Neural cell (in vitro differentiated cells): ENCODE data around the gene ACTR10. TPM values are rescaled to one million over a fixed set of nuclear protein-coding genes. Genes with fewer than 3 reads are reported as not detected.

Experiments
- H2AFZ ChIP-seq: fragments of 200-600, 300-800 bp; sonication (generic), shearing (Covaris generic); 2 replicates; pipeline ENCODE4 v1.6.0; 2014; ENCODE audit warnings: low read depth, mild to moderate bottlenecking, antibody characterized with exemption, low read length, moderate library complexity
- H3F3A ChIP-seq: fragments of 200-600 bp; shearing (Covaris generic); 2 replicates; pipeline ENCODE4 v1.6.1; 2016; ENCODE audit warnings: mild to moderate bottlenecking, moderate library complexity, mixed read lengths, antibody characterized with exemption, low read length; ENCODE audit not compliant: insufficient read depth, poor library complexity, severe bottlenecking
- H3K27ac ChIP-seq: fragments of 200-600, 300-800 bp; sonication (generic), shearing (Covaris generic); 2 replicates; pipeline ENCODE4 v1.5.1; 2014; ENCODE audit warnings: mild to moderate bottlenecking, low read length, moderate library complexity
- H3K27me3 ChIP-seq: fragments of 300-800, 200-600 bp; sonication (generic), shearing (Covaris generic); 2 replicates; pipeline ENCODE4 v1.6.0; 2014; ENCODE audit warnings: mild to moderate bottlenecking, low read depth, low read length, moderate library complexity; ENCODE audit not compliant: insufficient read depth
- H3K36me3 ChIP-seq: fragments of 300-800, 200-600 bp; sonication (generic), shearing (Covaris generic); 2 replicates; pipeline ENCODE4 v1.5.1; 2014; ENCODE audit warnings: mild to moderate bottlenecking, antibody characterized with exemption, low read length, moderate library complexity; ENCODE audit not compliant: insufficient read depth
- H3K4me2 ChIP-seq: fragments of 300-800, 200-600 bp; sonication (generic), shearing (Covaris generic); 2 replicates; pipeline ENCODE4 v1.6.0; 2014; ENCODE audit warnings: mild to moderate bottlenecking, low read length
- H3K4me3 ChIP-seq: fragments of 300-800, 200-600 bp; sonication (generic), shearing (Covaris generic); 2 replicates; pipeline ENCODE4 v1.5.1; 2014; ENCODE audit warnings: mild to moderate bottlenecking, low read length, moderate library complexity
- H3K79me2 ChIP-seq: fragments of 200-600 bp; shearing (Covaris generic); replicated peaks from 2 replicates; pipeline ENCODE4 v1.6.0; 2014; ENCODE audit warnings: mild to moderate bottlenecking, low read length, moderate library complexity; ENCODE audit not compliant: insufficient read depth
- H3K9ac ChIP-seq: fragments of 300-800, 200-600 bp; sonication (generic), shearing (Covaris generic); 2 replicates; pipeline ENCODE4 v1.6.1; 2016; ENCODE audit warnings: mild to moderate bottlenecking, low read length, mixed read lengths
- H3K9me2 ChIP-seq: fragments of 200-600 bp; shearing (Covaris generic); 2 replicates; pipeline ENCODE4 v1.6.1; 2016; ENCODE audit warnings: mild to moderate bottlenecking, low read length, mixed read lengths; ENCODE audit not compliant: insufficient read depth
- H3K9me3 ChIP-seq: fragments of 200-600, 300-800 bp; sonication (generic), shearing (Covaris generic); 2 replicates; pipeline ENCODE4 v1.6.1; 2016; ENCODE audit warnings: mild to moderate bottlenecking, mixed run types, low read length, moderate library complexity, mixed read lengths
- H4K20me1 ChIP-seq: fragments of 200-600 bp; shearing (Covaris generic); 2 replicates; pipeline ENCODE4 v1.6.1; 2016; ENCODE audit warnings: mild to moderate bottlenecking, mixed run types; ENCODE audit not compliant: insufficient read depth
- EP300 ChIP-seq: fragments of 450-650 bp; conservative IDR thresholded peaks from 2 replicates; pipeline ENCODE4 v1.6.1; 2014; ENCODE audit warnings: antibody characterized with exemption, mild to moderate bottlenecking, moderate library complexity; ENCODE audit not compliant: poor library complexity, severe bottlenecking
- EZH2 ChIP-seq: fragments of 200-600, 300-800 bp; shearing (Covaris generic), sonication (generic); IDR thresholded peaks from 2 replicates; pipeline ENCODE4 v1.6.1; 2014; ENCODE audit warnings: antibody characterized with exemption, low read length, borderline replicate concordance, mild to moderate bottlenecking; ENCODE audit not compliant: insufficient read depth, poor library complexity, severe bottlenecking
- MXI1 ChIP-seq: fragments of 450-650 bp; conservative IDR thresholded peaks from 2 replicates; pipeline ENCODE4 v1.6.1; 2014; ENCODE audit warnings: antibody characterized with exemption, mild to moderate bottlenecking; ENCODE audit not compliant: poor library complexity, severe bottlenecking
- POLR2AphosphoS5 ChIP-seq: IDR thresholded peaks from 2 replicates; pipeline ENCODE4 v1.6.1; 2012
- RAD21 ChIP-seq: fragments of 450-650 bp; conservative IDR thresholded peaks from 2 replicates; pipeline ENCODE4 v1.6.1; 2014; ENCODE audit warnings: antibody characterized with exemption, mild to moderate bottlenecking, moderate library complexity
- SMC3 ChIP-seq: fragments of 450-650 bp; conservative IDR thresholded peaks from 2 replicates; pipeline ENCODE4 v1.6.1; 2014; ENCODE audit warnings: antibody characterized with exemption, mild to moderate bottlenecking, moderate library complexity; ENCODE audit not compliant: poor library complexity
- TAF1 ChIP-seq: IDR thresholded peaks from 2 replicates; pipeline ENCODE4 v1.6.1; 2012; ENCODE audit warnings: low read depth
- polyA plus RNA-seq: library from polyadenylated mRNA; depleted of rRNA; stranded (reverse); fragments of >200 nt; gene quantifications from 2 replicates; pipeline ENCODE4 v1.2.3, GENCODE V29; 2014
- TF ChIP-seq, protein P1 (sequence below): fragments of 450-650 bp; IDR thresholded peaks from 2 replicates; pipeline ENCODE4 v1.5.1; 2014; ENCODE audit warnings: antibody characterized with exemption, mild to moderate bottlenecking, moderate library complexity; ENCODE audit not compliant: poor library complexity, severe bottlenecking
- TF ChIP-seq, protein P2 (sequence below): IDR thresholded peaks from 2 replicates; pipeline ENCODE4 v1.6.1; 2012; ENCODE audit warnings: borderline replicate concordance

Gene ACTR10
- polyA plus RNA-seq, 1 donor from 2014 or later, result 401 TPM

DNA sequence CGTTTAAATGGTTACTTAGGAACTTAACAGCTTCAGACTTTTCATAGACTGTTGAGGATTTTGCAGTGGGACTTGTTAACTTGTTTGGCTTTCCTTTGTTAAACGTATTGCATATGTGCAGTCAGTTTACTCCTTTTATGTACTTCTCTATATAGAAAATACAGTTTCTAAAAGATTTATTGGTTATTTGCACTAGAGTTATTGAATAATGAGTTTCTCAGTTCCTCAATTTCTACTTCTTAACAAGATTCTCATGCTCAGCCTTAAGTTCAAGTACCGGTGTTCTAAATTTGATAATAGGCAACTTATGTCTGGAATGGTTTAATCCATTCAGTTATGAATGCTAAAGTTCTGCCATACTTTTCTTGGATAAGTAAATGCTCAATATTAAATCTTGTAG, 45.6 kb downstream of the ACTR10 start:
- H3K27me3 ChIP-seq, result no peaks in the 10 kb centered on the region
- peak overlapping the region; percentile 84 for H3K27ac ChIP-seq
- TF ChIP-seq MXI1 (no peak), RAD21 (no peak), POLR2AphosphoS5 (no peak), TAF1 (no peak), EP300 (no peak), EZH2 (no peak), SMC3 (no peak)
- TF ChIP-seq, protein P1, sequence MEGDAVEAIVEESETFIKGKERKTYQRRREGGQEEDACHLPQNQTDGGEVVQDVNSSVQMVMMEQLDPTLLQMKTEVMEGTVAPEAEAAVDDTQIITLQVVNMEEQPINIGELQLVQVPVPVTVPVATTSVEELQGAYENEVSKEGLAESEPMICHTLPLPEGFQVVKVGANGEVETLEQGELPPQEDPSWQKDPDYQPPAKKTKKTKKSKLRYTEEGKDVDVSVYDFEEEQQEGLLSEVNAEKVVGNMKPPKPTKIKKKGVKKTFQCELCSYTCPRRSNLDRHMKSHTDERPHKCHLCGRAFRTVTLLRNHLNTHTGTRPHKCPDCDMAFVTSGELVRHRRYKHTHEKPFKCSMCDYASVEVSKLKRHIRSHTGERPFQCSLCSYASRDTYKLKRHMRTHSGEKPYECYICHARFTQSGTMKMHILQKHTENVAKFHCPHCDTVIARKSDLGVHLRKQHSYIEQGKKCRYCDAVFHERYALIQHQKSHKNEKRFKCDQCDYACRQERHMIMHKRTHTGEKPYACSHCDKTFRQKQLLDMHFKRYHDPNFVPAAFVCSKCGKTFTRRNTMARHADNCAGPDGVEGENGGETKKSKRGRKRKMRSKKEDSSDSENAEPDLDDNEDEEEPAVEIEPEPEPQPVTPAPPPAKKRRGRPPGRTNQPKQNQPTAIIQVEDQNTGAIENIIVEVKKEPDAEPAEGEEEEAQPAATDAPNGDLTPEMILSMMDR, result no peak
- TF ChIP-seq, protein P2, sequence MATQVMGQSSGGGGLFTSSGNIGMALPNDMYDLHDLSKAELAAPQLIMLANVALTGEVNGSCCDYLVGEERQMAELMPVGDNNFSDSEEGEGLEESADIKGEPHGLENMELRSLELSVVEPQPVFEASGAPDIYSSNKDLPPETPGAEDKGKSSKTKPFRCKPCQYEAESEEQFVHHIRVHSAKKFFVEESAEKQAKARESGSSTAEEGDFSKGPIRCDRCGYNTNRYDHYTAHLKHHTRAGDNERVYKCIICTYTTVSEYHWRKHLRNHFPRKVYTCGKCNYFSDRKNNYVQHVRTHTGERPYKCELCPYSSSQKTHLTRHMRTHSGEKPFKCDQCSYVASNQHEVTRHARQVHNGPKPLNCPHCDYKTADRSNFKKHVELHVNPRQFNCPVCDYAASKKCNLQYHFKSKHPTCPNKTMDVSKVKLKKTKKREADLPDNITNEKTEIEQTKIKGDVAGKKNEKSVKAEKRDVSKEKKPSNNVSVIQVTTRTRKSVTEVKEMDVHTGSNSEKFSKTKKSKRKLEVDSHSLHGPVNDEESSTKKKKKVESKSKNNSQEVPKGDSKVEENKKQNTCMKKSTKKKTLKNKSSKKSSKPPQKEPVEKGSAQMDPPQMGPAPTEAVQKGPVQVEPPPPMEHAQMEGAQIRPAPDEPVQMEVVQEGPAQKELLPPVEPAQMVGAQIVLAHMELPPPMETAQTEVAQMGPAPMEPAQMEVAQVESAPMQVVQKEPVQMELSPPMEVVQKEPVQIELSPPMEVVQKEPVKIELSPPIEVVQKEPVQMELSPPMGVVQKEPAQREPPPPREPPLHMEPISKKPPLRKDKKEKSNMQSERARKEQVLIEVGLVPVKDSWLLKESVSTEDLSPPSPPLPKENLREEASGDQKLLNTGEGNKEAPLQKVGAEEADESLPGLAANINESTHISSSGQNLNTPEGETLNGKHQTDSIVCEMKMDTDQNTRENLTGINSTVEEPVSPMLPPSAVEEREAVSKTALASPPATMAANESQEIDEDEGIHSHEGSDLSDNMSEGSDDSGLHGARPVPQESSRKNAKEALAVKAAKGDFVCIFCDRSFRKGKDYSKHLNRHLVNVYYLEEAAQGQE, result no peak
- H3K9me3 ChIP-seq, result no peaks in the 10 kb centered on the region
- H3K4me3 ChIP-seq, result peak overlapping the region; percentile 78
- peak overlapping the region; percentile 78 for H3K4me2 ChIP-seq
- H2AFZ ChIP-seq, result no peak overlapping the region
- H3K36me3 ChIP-seq, result no peaks in the 10 kb centered on the region
- peak overlapping the region; percentile 81 for H3K9ac ChIP-seq
- H4K20me1 ChIP-seq, result no peaks in the 10 kb centered on the region
- no peaks in the 10 kb centered on the region for H3K9me2 ChIP-seq
- H3F3A ChIP-seq, result no peaks in the 10 kb centered on the region
- peaks cover 40% of the 10 kb centered on the region for H3K79me2 ChIP-seq

DNA sequence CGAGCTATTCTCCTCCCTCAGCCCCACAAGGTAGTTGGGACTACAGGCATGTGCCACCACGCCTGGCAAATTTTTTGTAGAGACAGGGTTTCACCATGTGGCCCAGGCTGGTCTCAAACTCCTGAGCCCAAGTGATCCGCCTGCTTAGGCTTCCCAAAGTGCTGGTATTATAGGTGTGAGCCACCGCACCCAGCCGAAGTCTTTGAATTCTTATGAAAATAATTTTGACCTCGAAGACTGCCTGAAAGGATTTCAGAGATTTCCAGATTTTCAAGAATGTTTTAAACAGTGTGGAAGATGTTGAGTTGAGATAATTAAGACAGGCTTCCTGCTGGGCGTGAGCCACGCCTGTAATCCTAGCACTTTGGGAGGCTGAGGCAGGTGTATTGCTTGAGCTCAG, 49.7 kb downstream of the ACTR10 start:
- Histone ChIP-seq H3K9ac (no peak overlapping the region), H3F3A (no peaks in the 10 kb centered on the region), H3K27me3 (no peaks in the 10 kb centered on the region), H3K4me3 (no peak overlapping the region), H3K36me3 (no peaks in the 10 kb centered on the region), H3K9me2 (no peaks in the 10 kb centered on the region), H4K20me1 (no peaks in the 10 kb centered on the region), H3K4me2 (no peak overlapping the region), H2AFZ (no peak overlapping the region), H3K79me2 (peaks cover 40% of the 10 kb centered on the region), H3K9me3 (no peaks in the 10 kb centered on the region), H3K27ac (no peak overlapping the region)
- no peak for TF ChIP-seq EP300
- no peak for TF ChIP-seq SMC3
- no peak for TF ChIP-seq TAF1
- TF ChIP-seq EZH2, result no peak
- TF ChIP-seq RAD21, result no peak
- no peak for TF ChIP-seq POLR2AphosphoS5
- TF ChIP-seq MXI1, result no peak
- TF ChIP-seq, protein P2, result no peak
- TF ChIP-seq, protein P1, result no peak
